ENCODE data around the gene IZUMO4. TPM values are rescaled to one million over a fixed set of nuclear protein-coding genes. Genes with fewer than 3 reads are reported as not detected.

Gene IZUMO4
- total and polyA plus RNA-seq, 5 donors: 1.1 to 3.3 (median 2.5) TPM

DNA sequence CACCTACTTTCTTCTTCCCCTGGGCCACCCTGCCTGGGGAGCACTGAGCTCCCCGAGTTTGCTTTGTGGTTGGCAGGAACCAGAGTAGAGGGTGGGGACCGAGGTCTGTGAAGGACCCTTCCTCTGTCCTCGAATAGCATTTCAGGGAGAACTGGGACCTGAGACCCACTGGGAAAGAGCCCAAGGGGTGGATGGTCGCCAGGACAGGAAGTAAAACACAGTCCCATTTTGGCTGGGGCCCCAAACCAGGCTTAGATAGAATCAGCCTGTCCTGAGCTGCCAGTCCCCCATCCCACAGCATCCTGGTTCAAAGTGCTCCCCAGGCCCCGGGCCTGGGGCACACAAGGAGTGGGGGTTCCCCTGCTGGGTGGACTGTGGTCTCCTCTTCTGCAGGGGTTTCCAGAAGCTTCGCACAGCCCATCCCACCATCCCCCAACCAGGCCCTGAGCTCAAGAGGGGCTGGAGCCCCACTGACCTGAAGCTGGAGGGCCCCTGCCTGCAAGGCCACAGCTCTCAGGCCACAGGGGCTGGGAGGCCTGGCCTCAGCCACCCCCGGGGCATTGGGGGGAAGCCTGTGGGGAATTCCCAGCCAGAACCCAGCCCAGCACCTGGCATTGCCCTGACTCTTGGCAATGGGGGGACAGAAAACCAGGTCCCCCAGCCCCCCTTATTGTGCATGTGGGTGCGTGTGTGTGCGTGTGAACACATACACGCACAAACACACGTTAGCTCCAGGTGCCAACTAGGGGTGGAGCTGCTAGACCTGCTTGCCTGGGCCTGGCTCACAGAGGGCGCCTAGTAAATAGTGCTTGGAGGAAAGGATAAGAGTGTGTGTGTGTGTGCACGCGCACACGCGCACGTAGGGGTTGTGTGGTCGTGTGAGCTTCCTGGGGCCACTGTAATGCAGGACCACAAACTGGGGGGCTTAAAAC, 44.7 kb upstream of the IZUMO4 start:
- DNase-seq: peak; percentile 75 to 91 (median 86)
- intact Hi-C loops (cut with DNase I): no loop called here
- Histone ChIP-seq H3K4me1 (ENCODE audit: control insufficient read depth, insufficient read depth, low read length) (peaks cover 19% of the 10 kb centered on the region), H3K27me3 (ENCODE audit: control insufficient read depth, insufficient read depth) (no peaks in the 10 kb centered on the region), H3K9me3 (ENCODE audit: control insufficient read depth, low read length) (no peaks in the 10 kb centered on the region), H3K4me3 (ENCODE audit: low read length) (no peak overlapping the region), H3K27ac (ENCODE audit: low read length) (peak overlapping the region; percentile 85)
- peak in 1 of 2 donors; percentile 6 for ATAC-seq
- 50% methylated on average over 18 of the region's 18 CpGs for WGBS

DNA sequence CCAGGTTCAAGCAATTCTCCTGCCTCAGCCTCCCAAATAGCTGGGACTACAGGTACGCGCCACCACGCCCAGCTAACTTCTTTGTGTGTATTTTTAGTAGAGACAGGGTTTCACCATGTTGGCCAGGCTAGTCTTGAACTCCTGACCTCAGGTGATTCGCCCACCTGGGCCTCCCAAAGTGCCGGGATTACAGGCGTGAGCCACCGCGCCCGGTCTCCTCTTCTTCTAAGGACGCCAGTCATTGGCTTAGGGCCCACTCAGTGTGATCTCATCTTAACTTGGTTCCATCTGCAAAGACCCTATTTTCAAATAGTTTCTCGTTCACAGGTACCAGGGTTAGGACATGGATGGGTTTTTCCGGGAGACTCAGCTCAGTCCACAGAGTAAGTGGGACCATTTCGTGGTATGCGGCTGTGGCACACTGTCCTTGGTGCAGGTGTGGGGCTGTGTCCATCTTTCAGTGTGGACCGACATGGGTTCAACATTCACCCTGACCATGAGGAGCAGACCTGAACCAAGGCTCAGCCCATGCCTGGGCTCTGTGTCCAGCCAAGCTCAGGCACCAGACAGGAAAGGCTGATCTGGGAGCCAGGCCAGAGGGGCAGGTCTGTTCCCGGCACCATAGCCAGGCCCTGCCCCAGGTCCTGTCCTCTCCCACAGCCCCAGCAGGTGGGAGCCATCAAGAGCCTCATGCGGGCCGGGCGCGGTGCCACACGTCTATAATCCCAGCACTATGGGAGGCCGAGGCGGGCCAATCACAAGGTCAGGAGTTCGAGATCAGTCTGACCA, 42.9 kb upstream of the IZUMO4 start:
- ATAC-seq: peak; percentile 22 to 58
- intact Hi-C loops (cut with DNase I): no loop called here
- Histone ChIP-seq H3K9me3 (ENCODE audit: control insufficient read depth, low read length) (no peaks in the 10 kb centered on the region), H3K27ac (ENCODE audit: low read length) (peak overlapping the region; percentile 19), H3K4me3 (ENCODE audit: low read length) (no peak overlapping the region), H3K27me3 (ENCODE audit: control insufficient read depth, insufficient read depth) (no peaks in the 10 kb centered on the region), H3K4me1 (ENCODE audit: control insufficient read depth, insufficient read depth, low read length) (peaks cover 12% of the 10 kb centered on the region)
- 69% methylated on average over 24 of the region's 24 CpGs for WGBS
- peak; percentile 88 to 95 (median 93) for DNase-seq

DNA sequence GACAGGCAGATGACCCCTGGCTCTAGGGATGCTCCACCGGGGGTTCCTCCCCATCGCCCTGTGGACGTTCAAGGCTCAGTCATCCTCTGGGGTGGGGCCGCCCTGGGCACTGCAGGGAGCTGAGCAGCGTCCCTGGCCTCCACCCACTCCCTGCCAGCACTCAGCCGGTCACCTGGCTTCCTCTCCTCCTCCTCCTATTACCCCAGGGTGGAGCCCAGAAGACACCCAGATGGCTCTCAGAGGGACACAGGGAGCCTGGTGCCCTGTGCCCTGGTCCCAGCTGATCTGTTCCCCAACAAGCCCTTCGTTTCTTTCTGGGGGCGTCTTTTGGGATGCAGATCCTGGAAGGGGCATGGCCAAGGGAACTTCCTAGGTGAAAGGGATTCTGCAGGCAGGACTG, 42.0 kb upstream of the IZUMO4 start:
- no peaks in the 10 kb centered on the region for H3K9me3 ChIP-seq (ENCODE audit: control insufficient read depth, low read length)
- 75% methylated on average over 8 of the region's 8 CpGs for WGBS
- H3K27me3 ChIP-seq (ENCODE audit: control insufficient read depth, insufficient read depth): no peaks in the 10 kb centered on the region
- H3K4me3 ChIP-seq (ENCODE audit: low read length): no peak overlapping the region
- ATAC-seq: no peak
- DNase-seq: peak; percentile 14 to 62 (median 47)
- intact Hi-C loops (cut with DNase I): no loop called here
- H3K4me1 ChIP-seq (ENCODE audit: control insufficient read depth, insufficient read depth, low read length): peaks cover 10% of the 10 kb centered on the region
- H3K27ac ChIP-seq (ENCODE audit: low read length): peak overlapping the region; percentile 6

GRCh38 chr19:2055931-2056836, 40.5 kb upstream of the IZUMO4 start:
- DNase-seq: peak; percentile 68 to 88 (median 82)
- intact Hi-C loops (cut with DNase I): no loop called here
- H3K27ac ChIP-seq (ENCODE audit: low read length): peak overlapping the region; percentile 81
- no peak overlapping the region for H3K4me3 ChIP-seq (ENCODE audit: low read length)
- WGBS: 35% methylated on average over 22 of the region's 22 CpGs
- no peaks in the 10 kb centered on the region for H3K9me3 ChIP-seq (ENCODE audit: control insufficient read depth, low read length)
- no peaks in the 10 kb centered on the region for H3K27me3 ChIP-seq (ENCODE audit: control insufficient read depth, insufficient read depth)
- H3K4me1 ChIP-seq (ENCODE audit: control insufficient read depth, insufficient read depth, low read length): peaks cover 10% of the 10 kb centered on the region
- ATAC-seq: peak; percentile 10 to 30

- no peaks in the 10 kb centered on the region for H3K27me3 ChIP-seq (ENCODE audit: control insufficient read depth, insufficient read depth)
- intact Hi-C loops (cut with DNase I): no loop called here
- ATAC-seq: no peak
- H3K27ac ChIP-seq (ENCODE audit: low read length): peak overlapping the region; percentile 55
- H3K9me3 ChIP-seq (ENCODE audit: control insufficient read depth, low read length): no peaks in the 10 kb centered on the region
- H3K4me1 ChIP-seq (ENCODE audit: control insufficient read depth, insufficient read depth, low read length): peaks cover 6% of the 10 kb centered on the region
- H3K4me3 ChIP-seq (ENCODE audit: low read length): no peak overlapping the region
- WGBS: 37% methylated on average over 5 of the region's 5 CpGs
- DNase-seq: peak in 2 of 3 donors; percentile 72 to 76
These were observed 39.9 kb upstream of the IZUMO4 start for GRCh38 chr19:2056837-2057192.

DNA sequence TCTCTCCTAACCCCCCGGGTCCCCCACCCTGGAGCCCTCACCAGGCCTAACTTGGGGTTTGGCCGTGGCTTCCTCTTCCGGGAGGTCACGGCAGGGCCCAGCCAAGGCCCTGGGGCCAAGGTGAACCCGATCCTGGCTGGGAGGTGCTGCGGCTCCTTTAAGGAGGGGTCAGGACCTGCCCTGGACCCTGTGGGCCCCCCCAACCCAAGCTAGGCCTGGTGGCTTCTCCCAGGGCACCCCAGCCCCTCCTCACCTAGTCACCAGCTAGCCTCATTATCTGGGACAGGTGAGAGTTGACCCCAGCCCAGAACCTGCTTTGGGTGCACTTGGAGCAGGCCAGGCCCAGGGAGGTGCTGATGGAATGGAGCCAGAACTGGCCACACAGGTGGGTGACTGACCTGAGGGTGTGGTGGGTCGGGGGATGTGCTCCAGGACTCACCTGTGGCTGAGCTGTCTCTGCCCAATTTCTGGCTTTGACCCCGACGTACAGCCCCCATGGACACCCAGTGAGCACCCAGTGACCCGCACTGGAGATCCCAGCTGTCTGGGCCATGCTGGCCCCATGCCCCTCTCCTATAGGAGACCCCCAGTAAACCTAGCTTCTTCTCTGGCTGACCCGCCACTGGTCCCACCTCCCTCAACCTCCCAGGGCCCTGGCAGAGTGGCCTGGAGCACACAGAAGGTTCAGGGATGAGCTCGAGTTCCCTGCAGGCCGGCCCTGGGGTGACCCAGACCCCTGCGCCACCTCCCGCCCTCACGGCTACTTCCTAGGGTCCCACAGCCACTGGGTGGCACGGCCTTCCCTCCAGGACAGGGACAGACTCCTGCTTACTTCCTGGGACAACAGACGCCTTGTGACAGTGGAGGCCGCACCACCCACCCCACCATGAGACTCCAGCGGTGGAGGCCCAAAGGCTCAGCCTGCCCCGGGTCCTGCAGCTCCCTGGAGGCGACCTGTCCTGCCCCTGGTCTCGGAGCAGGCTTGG, 38.9 kb upstream of the IZUMO4 start:
- Histone ChIP-seq H3K27ac (ENCODE audit: low read length) (no peak overlapping the region), H3K4me1 (ENCODE audit: control insufficient read depth, insufficient read depth, low read length) (peaks cover 10% of the 10 kb centered on the region)

DNA sequence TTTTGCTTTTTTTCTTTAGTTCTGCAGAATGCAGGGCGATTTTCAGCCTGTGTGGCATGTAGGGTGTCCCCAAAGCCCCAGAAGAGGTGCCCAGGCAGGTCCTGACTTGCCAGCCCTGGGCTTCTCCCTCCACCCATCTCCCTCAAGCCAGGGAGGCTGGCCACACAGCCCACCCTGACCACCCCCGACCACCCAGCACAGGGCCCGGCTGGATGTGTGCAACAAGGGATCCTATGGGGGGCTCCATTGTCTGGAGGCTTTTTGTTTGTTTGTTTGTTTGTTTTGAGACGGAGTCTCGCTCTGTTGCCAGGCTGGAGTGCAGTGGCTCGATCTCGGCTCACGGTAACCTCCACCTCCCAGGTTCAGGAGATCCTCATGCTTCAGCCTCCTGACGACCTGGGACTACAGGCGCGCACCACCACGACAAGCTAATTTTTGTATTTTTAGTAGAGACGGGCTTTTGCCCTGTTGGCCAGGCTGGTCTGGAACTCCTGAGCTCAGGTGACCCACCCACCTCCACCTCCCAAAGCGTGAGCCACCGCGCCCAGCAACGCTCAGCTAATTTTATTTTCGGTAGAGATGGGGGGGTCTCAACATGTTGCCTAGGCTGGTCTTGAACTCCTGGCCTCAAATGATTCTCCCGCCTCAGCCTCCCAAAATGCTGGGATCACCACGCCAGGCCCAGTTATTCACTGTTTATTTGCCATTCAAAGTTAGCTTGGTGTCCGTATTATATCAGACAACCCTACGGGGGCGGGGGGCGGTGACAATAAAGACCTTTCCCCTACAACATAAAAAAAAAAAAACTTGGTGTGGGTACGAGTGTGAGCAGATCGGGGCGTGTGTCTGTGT, 37.9 kb upstream of the IZUMO4 start:
- DNase-seq: no peak
- peaks cover 10% of the 10 kb centered on the region for H3K4me1 ChIP-seq (ENCODE audit: control insufficient read depth, insufficient read depth, low read length)
- 90% methylated on average over 27 of the region's 27 CpGs for WGBS
- H3K27me3 ChIP-seq (ENCODE audit: control insufficient read depth, insufficient read depth): no peaks in the 10 kb centered on the region
- H3K4me3 ChIP-seq (ENCODE audit: low read length): no peak overlapping the region
- intact Hi-C loops (cut with DNase I): no loop called here
- ATAC-seq: no peak
- no peaks in the 10 kb centered on the region for H3K9me3 ChIP-seq (ENCODE audit: control insufficient read depth, low read length)
- H3K27ac ChIP-seq (ENCODE audit: low read length): peak overlapping the region; percentile 89

More for the DNA sequence above, 38.9 kb upstream of the IZUMO4 start:
- Histone ChIP-seq H3K9me3 (ENCODE audit: control insufficient read depth, low read length) (no peaks in the 10 kb centered on the region), H3K27me3 (ENCODE audit: control insufficient read depth, insufficient read depth) (no peaks in the 10 kb centered on the region), H3K4me3 (ENCODE audit: low read length) (no peak overlapping the region)
- intact Hi-C loops (cut with DNase I): no loop called here
- ATAC-seq (no peak), DNase-seq (peak in 2 of 3 donors; percentile 59 to 64)
- WGBS: 84% methylated on average over 23 of the region's 23 CpGs

DNA sequence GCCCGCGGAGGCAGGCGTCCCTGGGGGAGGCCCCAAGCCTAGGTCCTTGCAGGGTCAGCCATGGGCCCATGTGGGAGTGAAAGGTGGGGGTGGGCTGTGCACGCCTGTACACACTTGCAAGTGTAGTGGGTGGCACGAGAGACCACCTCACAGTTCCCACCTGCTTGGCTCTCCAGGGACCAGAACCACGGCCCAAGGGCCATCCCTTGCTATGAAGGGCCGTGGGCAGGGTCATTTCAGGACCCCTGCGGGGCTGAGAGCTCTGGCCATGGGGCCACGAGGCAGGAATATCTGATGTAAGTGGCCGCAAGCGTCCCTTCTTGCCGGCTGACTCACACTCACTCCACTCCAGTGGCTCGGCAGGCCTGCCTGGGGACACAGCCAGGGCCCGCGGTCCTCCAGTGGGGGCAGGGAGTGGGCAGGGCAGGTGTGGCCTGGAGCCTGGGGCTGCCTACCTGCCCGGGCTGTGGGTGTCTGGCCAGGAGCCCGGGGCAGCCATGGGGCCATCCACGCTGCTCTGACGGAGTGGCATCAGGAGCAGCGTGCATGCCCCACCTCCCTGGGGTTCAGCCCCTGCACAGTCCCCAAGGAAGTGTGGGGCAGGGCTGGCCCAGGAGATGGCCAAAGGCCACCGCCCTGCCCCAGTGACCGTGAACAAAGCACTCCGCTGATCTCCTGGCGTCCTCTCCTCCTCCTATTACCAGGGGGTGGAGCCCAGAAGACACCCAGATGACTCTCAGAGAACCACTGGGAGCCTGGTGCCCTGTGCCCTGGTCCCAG, 37.1 kb upstream of the IZUMO4 start:
- DNase-seq: peak; percentile 77 to 85 (median 81)
- H3K27ac ChIP-seq (ENCODE audit: low read length): peak overlapping the region; percentile 89
- H3K4me1 ChIP-seq (ENCODE audit: control insufficient read depth, insufficient read depth, low read length): peaks cover 12% of the 10 kb centered on the region
- WGBS: 46% methylated on average over 24 of the region's 24 CpGs
- ATAC-seq: peak; percentile 14 to 41
- no peaks in the 10 kb centered on the region for H3K27me3 ChIP-seq (ENCODE audit: control insufficient read depth, insufficient read depth)
- intact Hi-C loops (cut with DNase I): no loop called here
- no peak overlapping the region for H3K4me3 ChIP-seq (ENCODE audit: low read length)
- H3K9me3 ChIP-seq (ENCODE audit: control insufficient read depth, low read length): no peaks in the 10 kb centered on the region

All from right cardiac atrium (tissue), 5 donors.